T-helper 17 cell (primary cell): ENCODE results near the gene HIGD1A. TPM values are rescaled to one million over a fixed set of nuclear protein-coding genes. Genes with fewer than 3 reads are reported as not detected.

Experiments
- ATAC-seq: fragments of 150-1000 bp; cut with Tn5 transposase; 2 replicates; pipeline ENCODE4 v1.10.0; 2021; ENCODE audit warnings: mild to moderate bottlenecking, moderate library complexity
- DNase-seq, 3 donors: peaks; one replicate each; pipeline versions ENCODE4 v3.0.0 to v3.0.0-alpha.2; 2020 to 2021
- H3K9me3 ChIP-seq: one replicate; pipeline ENCODE4 v1.7.0; 2013; ENCODE audit warnings: low read length, mild to moderate bottlenecking; ENCODE audit not compliant: control insufficient read depth, poor library complexity, severe bottlenecking
- H3K27ac Mint-ChIP-seq: one replicate; pipeline ENCODE4 v1.8.0; 2022; ENCODE audit warnings: mild to moderate bottlenecking, moderate library complexity, mixed read lengths
- H3K27me3 Mint-ChIP-seq: one replicate; pipeline ENCODE4 v1.8.0; 2022; ENCODE audit warnings: mixed read lengths
- H3K36me3 Mint-ChIP-seq: one replicate; pipeline ENCODE4 v1.8.0; 2022; ENCODE audit warnings: low read depth, mixed read lengths
- H3K4me1 Mint-ChIP-seq: one replicate; pipeline ENCODE4 v1.8.0; 2022; ENCODE audit warnings: mild to moderate bottlenecking, mixed read lengths
- H3K4me3 Mint-ChIP-seq: one replicate; pipeline ENCODE4 v1.8.0; 2022; ENCODE audit warnings: mild to moderate bottlenecking, moderate library complexity, mixed read lengths
- total RNA-seq, 4 donors: library from RNA in 2 of 4; stranded (reverse) in 2 of 4; gene quantifications; one replicate each; pipeline ENCODE4 v1.2.3 and lab custom pipeline; 2022 to 2026

HIGD1A gene
- total RNA-seq, 2 donors from 2014 or later: 20.7 to 29.2 TPM

GRCh38 chr3:42801784-42802183, 2.5 kb downstream of the HIGD1A start:
- H3K9me3 ChIP-seq: no peaks in the 10 kb centered on the region
- Mint-ChIP-seq H3K27me3 (peaks cover 16% of the 10 kb centered on the region), H3K27ac (no peak overlapping the region), H3K36me3 (no peaks in the 10 kb centered on the region), H3K4me1 (peaks cover 37% of the 10 kb centered on the region), H3K4me3 (no peak overlapping the region)
- ATAC-seq: no peak
- no peak for DNase-seq

- H3K36me3 Mint-ChIP-seq: no peaks in the 10 kb centered on the region
- no peak overlapping the region for H3K27ac Mint-ChIP-seq
- no peak for ATAC-seq
Observed at GRCh38 chr3:42801048-42801620, 3.2 kb downstream of the HIGD1A start.

GRCh38 chr3:42800251-42800650, 4.0 kb downstream of the HIGD1A start:
- no peaks in the 10 kb centered on the region for H3K36me3 Mint-ChIP-seq
- H3K27ac Mint-ChIP-seq: no peak overlapping the region
- H3K27me3 Mint-ChIP-seq: peaks cover under 1% of the 10 kb centered on the region
- DNase-seq: no peak
- H3K4me3 Mint-ChIP-seq: no peak overlapping the region
- H3K4me1 Mint-ChIP-seq: peaks cover 41% of the 10 kb centered on the region
- H3K9me3 ChIP-seq: no peaks in the 10 kb centered on the region
- ATAC-seq: no peak

More at GRCh38 chr3:42801048-42801620, 3.2 kb downstream of the HIGD1A start:
- DNase-seq: no peak
- peak overlapping the region; percentile 53 for H3K4me3 Mint-ChIP-seq
- no peaks in the 10 kb centered on the region for H3K9me3 ChIP-seq
- H3K27me3 Mint-ChIP-seq: peaks cover 10% of the 10 kb centered on the region
- H3K4me1 Mint-ChIP-seq: peaks cover 37% of the 10 kb centered on the region

DNA sequence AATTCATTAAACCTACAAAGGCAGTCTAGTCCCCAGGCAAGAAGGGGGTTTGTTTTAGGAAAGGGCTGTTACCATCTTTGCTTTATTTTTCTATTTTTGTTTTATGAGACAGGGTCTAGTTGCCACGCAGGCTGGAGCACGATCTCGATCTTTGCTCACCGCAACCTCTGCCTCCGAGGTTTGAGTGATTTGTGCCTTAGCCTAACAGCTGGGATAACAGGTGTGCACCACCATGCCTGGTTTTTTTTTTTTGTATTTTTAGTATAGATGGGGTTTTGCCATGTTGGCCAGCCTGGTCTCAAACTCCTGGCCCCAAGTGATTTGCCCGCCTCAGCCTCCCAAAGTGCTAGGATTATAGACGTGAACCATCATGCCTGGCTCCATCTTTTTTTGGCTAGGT, 4.9 kb downstream of the HIGD1A start:
- no peaks in the 10 kb centered on the region for H3K27me3 Mint-ChIP-seq
- no peak overlapping the region for H3K27ac Mint-ChIP-seq
- DNase-seq: no peak
- no peak overlapping the region for H3K4me3 Mint-ChIP-seq
- H3K4me1 Mint-ChIP-seq: peaks cover 35% of the 10 kb centered on the region
- no peaks in the 10 kb centered on the region for H3K9me3 ChIP-seq
- H3K36me3 Mint-ChIP-seq: no peaks in the 10 kb centered on the region
- no peak for ATAC-seq

GRCh38 chr3:42796332-42796885, 7.9 kb downstream of the HIGD1A start:
- Mint-ChIP-seq H3K27me3 (no peaks in the 10 kb centered on the region), H3K4me3 (no peak overlapping the region), H3K27ac (no peak overlapping the region), H3K4me1 (peaks cover 21% of the 10 kb centered on the region), H3K36me3 (no peaks in the 10 kb centered on the region)
- no peak for ATAC-seq
- DNase-seq: no peak
- H3K9me3 ChIP-seq: no peaks in the 10 kb centered on the region

DNA sequence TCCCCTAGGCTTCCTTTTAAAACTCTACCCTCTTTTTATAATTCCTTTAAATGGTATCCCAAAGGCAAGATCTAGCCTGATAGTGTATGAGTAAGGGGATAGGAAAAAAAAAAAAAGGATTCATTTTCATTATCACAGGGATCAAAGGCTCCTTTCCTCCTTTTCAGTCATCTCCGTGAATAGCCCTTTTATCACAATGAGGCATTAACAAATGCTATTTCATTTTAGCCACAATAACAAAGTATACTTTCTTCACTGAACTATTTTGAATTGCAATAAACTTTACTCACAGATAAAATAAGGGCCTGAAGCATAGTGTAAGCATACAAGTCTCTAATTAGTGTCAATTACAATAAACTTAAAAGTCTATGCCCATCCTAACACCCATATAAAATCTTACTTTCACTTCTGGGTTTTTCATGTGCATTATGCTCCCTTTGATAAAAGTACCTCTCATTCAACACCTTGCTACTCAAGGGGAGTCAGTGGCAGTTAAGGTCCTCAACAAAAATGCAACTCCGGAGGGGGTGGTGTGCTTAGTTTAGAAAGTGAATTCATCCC, 8.6 kb downstream of the HIGD1A start:
- ATAC-seq (no peak), DNase-seq (no peak)
- Mint-ChIP-seq H3K27me3 (no peaks in the 10 kb centered on the region), H3K27ac (peak overlapping the region; percentile 68), H3K4me3 (no peak overlapping the region), H3K36me3 (peaks cover 2% of the 10 kb centered on the region), H3K4me1 (peaks cover 17% of the 10 kb centered on the region)
- H3K9me3 ChIP-seq: no peaks in the 10 kb centered on the region

- Mint-ChIP-seq H3K4me1 (peaks cover 11% of the 10 kb centered on the region), H3K4me3 (no peak overlapping the region), H3K27me3 (no peaks in the 10 kb centered on the region), H3K36me3 (peaks cover 3% of the 10 kb centered on the region), H3K27ac (no peak overlapping the region)
- no peak for ATAC-seq
- H3K9me3 ChIP-seq: no peaks in the 10 kb centered on the region
- no peak for DNase-seq
Observed at GRCh38 chr3:42790714-42791229, 13.5 kb downstream of the HIGD1A start.

DNA sequence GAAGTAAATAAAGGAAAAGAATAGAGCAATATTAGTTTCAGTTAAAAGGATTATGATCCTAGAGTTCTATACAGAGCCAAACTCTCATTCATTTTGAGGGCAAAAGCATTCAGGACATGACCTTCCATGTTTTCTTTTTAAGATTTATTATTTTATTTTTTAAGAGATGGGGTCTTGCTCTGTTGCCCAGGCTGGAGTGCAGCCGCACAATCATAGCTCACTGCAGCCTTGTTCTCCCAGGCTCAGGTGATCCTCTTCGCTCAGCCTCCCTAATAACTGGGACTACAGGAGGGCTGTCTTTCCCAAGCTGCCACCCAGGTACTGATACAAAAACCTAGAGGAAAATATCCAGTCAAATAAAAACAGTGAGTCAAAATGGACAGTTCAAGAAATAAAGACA, 17.7 kb downstream of the HIGD1A start:
- ATAC-seq (no peak), DNase-seq (no peak)
- no peak overlapping the region for H3K27ac Mint-ChIP-seq
- no peak overlapping the region for H3K4me3 Mint-ChIP-seq
- peaks cover 3% of the 10 kb centered on the region for H3K36me3 Mint-ChIP-seq
- no peaks in the 10 kb centered on the region for H3K9me3 ChIP-seq
- H3K4me1 Mint-ChIP-seq: peaks cover 5% of the 10 kb centered on the region
- H3K27me3 Mint-ChIP-seq: no peaks in the 10 kb centered on the region

DNA sequence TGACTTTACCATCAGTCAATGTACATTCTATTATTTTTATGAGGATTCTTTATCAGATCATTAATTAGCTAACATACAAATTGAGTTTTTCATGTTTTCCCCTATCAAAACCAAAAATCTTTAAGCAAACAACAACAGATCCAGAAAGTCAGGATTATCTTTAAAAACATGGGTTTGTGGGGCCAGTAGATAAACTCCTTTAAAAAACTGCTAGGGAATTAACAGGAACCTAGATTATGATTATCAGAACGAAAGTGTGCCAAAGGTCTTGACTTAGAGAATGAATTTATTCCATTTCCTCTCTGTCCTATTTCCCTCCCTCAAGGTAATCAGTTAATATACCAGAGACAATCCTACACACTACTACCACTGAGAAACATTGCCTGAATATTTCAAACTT, 18.1 kb downstream of the HIGD1A start:
- no peaks in the 10 kb centered on the region for H3K9me3 ChIP-seq
- H3K27me3 Mint-ChIP-seq: no peaks in the 10 kb centered on the region
- DNase-seq (no peak), ATAC-seq (no peak)
- peaks cover 5% of the 10 kb centered on the region for H3K4me1 Mint-ChIP-seq
- no peak overlapping the region for H3K4me3 Mint-ChIP-seq
- peaks cover 3% of the 10 kb centered on the region for H3K36me3 Mint-ChIP-seq
- no peak overlapping the region for H3K27ac Mint-ChIP-seq

- H3K27ac Mint-ChIP-seq: no peak overlapping the region
- ATAC-seq: peak; percentile 84
- peak in 1 of 3 donors; percentile 22 for DNase-seq
- no peaks in the 10 kb centered on the region for H3K36me3 Mint-ChIP-seq
- H3K9me3 ChIP-seq: no peaks in the 10 kb centered on the region
- H3K27me3 Mint-ChIP-seq: no peaks in the 10 kb centered on the region
- H3K4me1 Mint-ChIP-seq: peaks cover 2% of the 10 kb centered on the region
- H3K4me3 Mint-ChIP-seq: no peak overlapping the region
Observed at GRCh38 chr3:42780892-42781700, 23.2 kb downstream of the HIGD1A start.

DNA sequence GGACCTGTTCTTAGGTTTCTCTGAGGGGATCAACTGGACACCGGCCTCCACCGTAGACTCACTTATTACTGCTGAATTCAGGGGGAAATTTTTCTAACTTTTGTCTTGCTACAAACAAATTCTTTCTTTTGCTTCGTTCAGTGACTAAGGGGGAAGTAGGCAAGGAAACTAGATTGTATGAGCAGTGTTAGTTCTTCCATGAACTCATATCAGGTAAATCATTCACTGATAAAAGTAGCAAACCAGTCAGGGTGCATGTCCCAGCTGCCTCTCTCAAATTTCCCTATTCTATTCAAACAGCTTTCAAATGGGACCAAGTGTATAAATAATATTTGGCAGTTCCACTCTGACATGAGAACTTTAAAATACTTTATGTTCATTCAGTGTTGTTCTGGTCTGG, 23.9 kb downstream of the HIGD1A start:
- DNase-seq: no peak
- H3K27me3 Mint-ChIP-seq: no peaks in the 10 kb centered on the region
- no peak overlapping the region for H3K27ac Mint-ChIP-seq
- H3K4me1 Mint-ChIP-seq: peaks cover 2% of the 10 kb centered on the region
- H3K36me3 Mint-ChIP-seq: no peaks in the 10 kb centered on the region
- no peak overlapping the region for H3K4me3 Mint-ChIP-seq
- H3K9me3 ChIP-seq: no peaks in the 10 kb centered on the region
- ATAC-seq: no peak

DNA sequence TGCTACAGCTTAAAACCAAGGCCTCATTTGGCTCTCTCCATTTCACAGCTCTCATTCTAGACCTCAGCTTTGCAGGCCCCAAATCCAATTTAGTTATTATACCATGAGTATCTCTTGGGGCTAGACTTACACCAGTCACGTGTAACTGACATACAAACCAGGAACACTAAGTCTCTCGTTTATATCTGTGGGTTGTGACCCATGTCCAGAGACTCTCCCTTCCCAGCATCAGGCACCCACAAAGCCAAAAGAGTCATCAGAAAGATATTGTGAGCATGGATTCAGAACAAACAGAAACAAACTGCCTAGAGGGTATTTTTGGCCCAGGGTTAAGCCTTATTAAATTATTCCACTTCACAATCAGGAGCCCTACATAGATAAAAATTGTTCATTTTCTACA, 25.6 kb downstream of the HIGD1A start:
- DNase-seq: no peak
- no peaks in the 10 kb centered on the region for H3K36me3 Mint-ChIP-seq
- ATAC-seq: no peak
- no peaks in the 10 kb centered on the region for H3K9me3 ChIP-seq
- H3K27ac Mint-ChIP-seq: no peak overlapping the region
- no peaks in the 10 kb centered on the region for H3K27me3 Mint-ChIP-seq
- peaks cover 2% of the 10 kb centered on the region for H3K4me1 Mint-ChIP-seq
- no peak overlapping the region for H3K4me3 Mint-ChIP-seq

DNA sequence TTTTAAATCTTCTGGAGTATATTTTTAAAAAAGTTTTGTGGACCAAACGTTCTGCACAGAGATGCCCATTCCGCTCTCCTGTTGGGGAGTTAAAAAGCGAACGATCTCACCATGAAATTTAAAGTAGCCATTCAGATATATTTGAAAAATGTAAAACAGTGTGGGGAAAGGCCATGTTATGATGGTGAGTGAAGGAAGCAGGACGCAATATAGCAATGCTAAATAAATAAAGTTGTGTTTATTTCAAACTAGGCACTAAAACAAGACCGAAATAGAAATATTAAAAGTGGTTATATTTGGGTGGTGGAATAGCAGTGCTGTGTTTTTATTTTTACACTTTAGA, 30.9 kb downstream of the HIGD1A start:
- ATAC-seq: peak; percentile 11
- Mint-ChIP-seq H3K27me3 (no peaks in the 10 kb centered on the region), H3K36me3 (no peaks in the 10 kb centered on the region), H3K4me1 (peaks cover 7% of the 10 kb centered on the region), H3K27ac (peak overlapping the region; percentile 85), H3K4me3 (peak overlapping the region; percentile 91)
- no peaks in the 10 kb centered on the region for H3K9me3 ChIP-seq
- DNase-seq: no peak
